ENCODE measurements around the gene TCF12.

The TCF12 gene

DNA sequence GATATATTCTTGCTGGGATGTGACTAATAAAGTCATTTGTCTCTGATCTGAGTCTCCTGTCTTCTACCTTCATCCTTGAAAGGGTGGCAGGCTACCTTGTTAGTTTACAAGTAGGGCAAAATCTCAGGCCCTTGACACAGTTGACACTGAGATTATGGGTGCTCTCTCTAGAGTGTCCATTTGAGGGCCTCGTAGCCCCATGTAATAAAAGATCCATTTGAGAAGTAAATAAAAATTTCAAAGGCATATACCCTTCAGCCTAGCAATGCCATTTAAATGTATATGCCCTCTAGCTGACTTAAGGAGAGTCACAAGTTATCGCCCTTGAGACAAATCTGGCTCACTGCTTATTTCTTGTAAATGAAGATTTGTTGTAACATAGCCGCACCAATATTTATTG lies 98.6 kb downstream of the TCF12 start:
- no peak for DNase-seq (ENCODE audit: low read depth in 2 of 2)

DNA sequence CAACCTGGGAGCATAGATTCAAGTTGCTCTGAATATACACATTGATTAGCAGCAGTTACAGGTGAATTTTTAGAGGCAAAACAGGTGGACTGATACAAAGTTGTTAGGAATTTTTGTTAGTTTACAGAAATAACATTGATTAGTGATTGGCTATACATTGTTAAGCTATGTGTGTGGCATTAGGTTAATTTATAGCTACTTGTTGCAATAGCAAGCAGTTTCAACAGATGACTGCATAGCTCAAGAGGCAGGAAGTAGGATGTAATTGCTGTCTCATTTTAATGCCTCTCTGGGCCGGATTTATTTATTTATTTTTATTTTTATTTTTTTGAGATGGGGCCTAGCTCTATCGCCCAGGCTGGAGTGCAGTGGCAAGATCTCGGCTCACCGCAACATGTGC lies 99.7 kb downstream of the TCF12 start:
- no peak for DNase-seq (ENCODE audit: low read depth in 2 of 2)

DNA sequence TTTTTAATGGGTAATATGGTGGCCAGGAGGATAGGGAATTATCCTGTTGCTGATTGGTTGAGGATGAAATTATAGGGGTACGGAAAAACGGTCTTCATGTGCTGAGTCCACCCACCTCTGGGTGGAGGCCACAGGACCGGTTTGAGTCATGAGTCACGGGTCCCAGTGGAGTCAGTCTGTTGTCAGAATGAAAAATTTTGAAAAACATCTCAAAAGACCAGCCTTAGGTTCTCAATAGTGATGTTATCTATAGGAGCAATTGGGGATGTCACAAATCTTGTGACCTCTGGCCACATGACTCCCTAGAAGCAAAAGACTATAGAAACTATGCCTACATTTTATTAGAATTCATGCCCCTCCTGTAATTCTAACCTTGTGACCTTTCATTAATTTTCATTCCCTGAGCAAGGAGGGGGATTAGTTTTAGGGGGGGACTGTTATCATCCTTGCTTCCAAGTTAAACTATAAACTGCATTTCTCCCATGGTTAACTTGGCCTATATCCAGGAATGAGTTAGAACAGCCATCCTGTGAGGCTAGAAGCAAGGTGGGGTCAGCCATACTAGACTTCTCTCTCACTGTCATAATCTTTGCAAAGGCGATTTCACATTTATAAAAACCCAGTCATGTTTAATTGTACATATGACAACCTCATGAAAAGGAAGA lies 101.2 kb downstream of the TCF12 start:
- no peak for DNase-seq (ENCODE audit: low read depth in 2 of 2)

DNA sequence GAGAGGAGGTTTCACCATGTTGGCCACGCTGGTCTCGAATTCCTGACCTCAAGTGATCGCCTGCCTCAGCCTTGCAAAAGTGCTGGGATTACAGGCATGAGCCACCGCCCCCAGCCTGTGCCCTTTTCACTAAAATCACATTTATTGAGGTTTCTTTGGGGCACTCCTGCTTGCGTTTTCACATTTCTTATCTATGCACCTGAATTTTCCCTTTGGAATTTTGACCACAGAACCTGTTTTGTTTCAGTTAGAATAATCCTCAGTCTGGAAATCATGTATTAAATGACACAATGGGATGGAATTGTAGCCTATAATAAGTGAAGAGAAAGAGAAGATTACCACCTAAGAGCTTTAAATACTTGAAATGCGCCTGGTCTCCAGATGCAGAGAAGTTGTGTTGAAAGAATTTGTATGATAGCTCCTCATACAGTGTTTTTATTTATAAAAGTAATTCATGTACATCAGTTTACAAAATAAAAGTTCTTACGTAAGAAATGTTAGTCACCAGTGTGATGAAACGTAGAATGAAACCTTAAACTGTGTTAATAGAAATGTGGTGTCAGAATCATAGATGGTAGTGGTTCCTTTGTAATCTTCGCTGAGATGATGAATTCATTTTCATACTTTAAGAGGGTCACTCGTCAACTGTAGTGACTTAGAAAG lies 107.0 kb downstream of the TCF12 start:
- no peak for DNase-seq (ENCODE audit: low read depth in 2 of 2)

DNA sequence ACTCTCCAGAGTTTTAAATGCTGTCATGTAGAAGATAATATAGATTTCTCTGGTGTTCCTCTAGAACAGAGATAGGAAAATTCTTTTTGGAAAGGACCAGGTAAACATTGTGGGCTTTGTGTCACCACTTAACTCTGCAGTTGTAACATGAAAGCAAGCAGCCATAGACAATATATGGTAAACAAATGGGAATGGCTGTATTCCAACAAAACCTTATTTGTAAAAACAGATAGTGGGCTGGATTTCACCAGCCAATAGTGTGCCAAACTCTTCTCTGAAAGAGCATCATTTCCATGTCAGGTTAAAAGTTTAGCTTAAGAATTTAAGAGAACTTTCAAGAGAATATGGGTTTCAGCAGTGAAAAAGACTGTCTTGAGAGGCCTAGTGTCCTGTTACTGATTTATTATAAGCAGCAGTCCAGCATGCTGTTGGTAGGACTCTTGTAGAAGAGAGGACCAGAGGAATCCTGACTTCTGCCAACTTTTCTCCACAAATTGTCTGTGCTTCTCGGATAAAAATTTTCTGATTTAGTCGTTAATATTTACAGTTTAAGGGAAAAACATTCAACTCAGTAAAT lies 107.7 kb downstream of the TCF12 start:
- DNase-seq (ENCODE audit: low read depth in 2 of 2), result no peak

DNA sequence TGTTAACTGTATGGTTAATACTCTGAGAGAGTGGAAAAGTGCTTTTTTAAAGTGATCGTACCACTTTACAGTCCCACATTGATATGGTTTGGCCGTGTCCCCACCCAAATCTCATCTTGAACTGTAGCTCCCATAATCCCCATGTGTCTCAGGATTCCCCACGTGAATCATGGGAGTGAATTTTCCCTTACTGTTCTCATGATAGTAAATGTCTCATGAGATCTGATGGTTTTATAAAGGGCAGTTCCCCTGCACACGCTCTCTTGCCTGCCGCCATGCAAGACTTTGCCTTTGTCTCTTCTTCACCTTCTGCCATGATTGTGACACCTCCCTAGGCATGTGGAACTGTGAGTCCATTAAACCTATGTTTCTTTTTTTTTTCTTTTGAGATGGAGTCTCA lies 109.2 kb downstream of the TCF12 start:
- DNase-seq (ENCODE audit: low read depth in 2 of 2), result no peak

DNA sequence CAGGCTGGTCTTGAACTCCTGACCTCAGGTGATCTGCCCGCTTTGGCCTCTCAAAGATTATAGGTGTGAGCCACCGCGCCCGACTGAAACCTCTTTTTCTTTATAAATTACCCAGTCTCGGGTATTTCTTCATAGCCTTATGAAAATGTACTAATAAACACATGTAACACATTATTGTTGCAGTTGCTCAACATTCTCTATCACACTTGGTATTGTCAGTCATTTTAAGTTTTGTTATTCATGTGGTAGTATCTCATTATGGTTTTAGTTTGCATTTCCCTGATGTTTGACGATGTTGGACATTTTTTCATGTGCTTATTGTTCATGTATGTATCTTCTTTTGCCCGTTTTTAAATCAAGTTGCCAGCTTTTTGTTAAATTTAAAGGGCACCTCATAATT lies 109.7 kb downstream of the TCF12 start:
- DNase-seq (ENCODE audit: low read depth in 2 of 2), result no peak

DNA sequence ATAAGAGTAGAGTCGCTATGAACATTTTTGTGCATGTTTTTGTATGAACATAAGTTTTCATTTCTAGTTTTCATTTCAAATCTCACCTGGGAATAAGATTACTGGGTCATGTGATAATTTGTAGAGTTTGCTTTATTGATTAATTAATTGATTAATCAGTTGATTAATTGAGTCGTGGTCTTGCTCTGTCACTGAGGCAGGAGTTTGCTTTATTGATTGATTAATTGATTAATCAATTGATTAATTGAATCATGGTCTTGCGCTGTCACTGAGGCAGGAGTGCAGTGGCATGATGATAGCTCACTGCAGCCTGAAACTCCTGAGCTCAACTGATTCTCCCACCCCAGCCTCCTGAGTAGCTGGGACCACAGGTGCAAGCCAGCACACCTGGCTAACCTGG lies 111.6 kb downstream of the TCF12 start:
- no peak for DNase-seq (ENCODE audit: low read depth in 2 of 2)

DNA sequence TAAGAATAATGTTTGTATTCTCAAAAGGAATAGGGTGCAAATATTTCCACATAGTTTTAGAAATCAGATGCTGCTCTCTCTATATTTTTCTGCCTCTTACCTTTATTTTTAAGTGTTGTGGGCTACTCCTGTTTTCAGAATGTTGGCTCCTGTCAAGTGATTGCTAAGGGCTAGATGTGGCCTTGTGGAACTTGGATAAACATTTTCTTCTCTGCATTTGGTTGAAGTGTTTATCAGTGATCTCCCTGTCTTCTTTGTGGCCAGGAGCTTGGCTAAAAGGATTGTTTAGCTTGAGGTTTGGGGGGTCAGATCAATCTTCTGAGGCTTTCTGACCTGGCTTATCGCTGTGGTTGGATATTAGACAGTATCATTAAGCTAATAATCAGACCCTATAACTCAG lies 112.6 kb downstream of the TCF12 start:
- DNase-seq (ENCODE audit: low read depth in 2 of 2), result no peak

DNA sequence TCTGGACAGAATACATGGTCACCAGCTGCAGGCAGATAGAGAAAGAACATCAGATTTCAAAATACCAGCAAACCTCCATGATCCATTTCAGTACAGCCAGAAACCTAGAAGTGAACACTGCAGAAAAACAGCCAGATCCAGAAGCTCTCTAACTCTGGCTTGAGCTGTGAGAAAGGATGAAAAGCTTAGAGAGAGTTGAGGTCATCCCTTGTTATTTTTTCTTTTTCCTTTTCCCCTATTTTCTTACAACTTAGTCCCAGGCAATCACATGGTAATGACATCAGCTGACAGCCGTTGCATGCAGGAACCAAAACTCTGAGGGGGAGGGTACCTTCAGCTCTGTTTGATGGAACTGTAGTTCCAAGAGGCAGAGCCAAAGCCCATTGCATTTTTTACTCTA lies 113.2 kb downstream of the TCF12 start:
- DNase-seq (ENCODE audit: low read depth in 2 of 2), result no peak

DNA sequence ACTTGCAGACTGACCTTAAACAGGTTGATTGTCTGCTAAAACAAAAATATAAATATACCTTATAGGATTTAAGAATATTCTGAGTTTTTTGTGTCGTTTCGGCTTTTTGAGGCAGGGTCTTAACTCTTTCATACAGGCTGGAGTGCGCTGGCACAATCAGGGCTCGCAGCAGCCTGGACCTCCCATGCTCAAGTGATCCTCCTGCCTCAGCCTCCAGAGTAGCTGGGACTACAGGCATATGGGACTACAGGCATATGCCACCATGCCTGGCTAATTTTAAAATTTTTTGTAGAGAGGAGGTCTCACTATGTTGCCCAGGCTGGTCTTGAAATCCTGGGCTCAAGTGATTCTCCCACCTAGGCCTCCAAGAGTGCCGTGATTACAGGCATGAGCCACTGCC lies 113.9 kb downstream of the TCF12 start:
- DNase-seq (ENCODE audit: low read depth in 2 of 2), result no peak

DNA sequence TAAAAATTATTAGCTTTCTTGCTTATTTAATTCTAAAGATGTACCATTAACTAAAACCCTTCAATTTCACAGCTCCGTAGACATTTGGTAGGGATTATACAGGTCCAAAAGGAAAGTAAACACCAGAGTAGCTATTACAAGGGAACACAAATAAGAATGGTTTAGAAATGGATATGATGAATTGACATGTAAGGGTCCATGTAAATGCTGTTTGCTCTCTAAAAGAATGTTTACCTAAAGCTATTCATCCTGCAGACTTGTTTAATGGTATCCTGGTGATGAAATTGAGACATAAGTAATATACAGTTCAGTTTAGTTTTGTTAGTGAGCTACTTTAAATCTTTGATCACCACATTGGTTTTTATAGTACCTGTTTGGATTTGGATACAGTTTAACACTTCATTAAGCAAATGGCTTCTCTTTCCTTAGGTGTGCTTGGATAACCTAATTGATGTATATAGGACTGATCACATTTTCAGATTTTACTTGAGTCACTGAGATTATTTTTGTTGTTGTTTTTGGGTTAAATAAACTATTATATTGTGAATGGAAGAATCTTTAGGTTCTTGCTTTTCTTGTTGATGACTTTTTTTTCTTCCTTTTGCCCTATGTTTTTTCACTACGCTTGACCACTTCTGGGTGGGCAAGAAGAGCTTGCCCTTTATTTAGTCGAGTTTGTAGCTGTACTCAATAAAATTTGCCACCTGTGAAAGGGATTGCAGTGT lies 115.4 kb downstream of the TCF12 start:
- DNase-seq (ENCODE audit: low read depth in 2 of 2), result no peak

DNA sequence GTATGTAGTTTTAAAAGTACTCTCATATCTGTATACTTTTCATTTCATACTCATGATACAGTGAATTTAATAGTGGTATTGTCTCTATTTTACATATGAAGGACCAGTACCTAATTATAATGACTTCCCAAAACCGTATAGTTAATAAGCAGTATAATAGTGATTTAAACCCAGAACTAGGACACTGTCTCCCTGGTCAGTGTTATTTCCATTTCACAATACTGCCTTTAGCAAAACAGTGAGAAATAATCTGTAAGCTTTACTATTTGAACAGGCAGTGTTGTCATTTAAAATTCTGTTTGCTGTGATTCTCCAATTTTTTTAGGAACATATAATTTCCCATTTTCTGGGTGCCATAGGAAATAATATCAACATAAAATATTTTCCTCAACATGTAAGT lies 116.2 kb downstream of the TCF12 start:
- DNase-seq (ENCODE audit: low read depth in 2 of 2), result no peak

DNA sequence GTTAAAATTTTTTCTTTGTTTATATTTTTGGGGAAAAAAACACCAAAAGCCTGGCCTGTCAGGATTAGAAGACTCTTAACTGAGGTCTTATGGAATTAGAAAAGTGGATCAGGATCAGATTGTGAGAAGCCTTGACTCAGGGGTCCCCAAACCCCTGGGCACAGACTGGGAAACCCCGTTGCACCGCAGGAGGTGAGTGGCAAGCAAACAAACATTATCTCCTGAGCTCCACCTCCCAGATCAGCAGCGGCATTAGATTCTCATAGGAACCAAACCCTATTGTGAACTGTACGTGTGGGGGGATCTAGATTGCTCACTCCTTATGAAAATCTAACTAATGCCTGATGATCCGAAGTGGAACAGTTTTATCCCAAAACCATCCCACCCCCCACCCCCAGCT lies 117.2 kb downstream of the TCF12 start:
- DNase-seq (ENCODE audit: low read depth in 2 of 2), result no peak

DNA sequence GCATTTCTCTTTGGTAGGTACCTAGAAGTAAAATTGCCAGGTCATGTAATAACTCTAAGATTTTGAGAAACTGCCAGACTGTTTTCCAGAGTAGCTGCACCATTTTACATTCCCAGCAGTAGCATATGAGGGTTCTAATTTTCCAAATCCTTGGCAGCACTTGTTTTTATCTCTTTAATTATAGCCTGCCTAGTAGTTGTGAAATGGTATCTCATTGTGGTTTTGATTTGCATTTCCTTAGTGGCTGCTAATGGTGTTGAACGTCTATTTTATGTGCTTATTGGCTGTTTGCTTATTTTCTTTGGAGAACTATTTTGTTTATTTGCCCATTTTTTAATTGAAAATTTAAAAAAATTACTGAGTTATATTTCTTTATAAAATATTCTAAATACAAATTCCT lies 117.9 kb downstream of the TCF12 start:
- no peak for DNase-seq (ENCODE audit: low read depth in 2 of 2)

DNA sequence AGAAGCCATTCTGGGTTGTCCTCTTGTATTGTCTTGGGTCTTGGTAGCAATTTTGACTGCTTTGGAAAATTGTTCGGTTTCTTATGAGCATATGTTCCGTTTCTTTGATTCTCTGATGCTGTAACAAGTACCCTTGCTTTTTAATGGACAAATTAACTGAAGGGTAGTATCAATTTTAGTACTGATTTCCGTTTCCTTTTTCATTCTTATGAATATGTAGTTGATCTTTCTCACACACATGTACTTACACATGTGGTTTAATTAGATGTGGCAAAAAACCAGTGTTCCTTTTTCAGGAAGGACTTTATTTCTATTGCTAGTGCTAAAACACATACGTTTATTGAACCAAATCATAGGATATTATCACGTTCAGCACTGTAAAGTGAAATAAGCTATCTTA lies 119.1 kb downstream of the TCF12 start:
- no peak for DNase-seq (ENCODE audit: low read depth in 2 of 2)

DNA sequence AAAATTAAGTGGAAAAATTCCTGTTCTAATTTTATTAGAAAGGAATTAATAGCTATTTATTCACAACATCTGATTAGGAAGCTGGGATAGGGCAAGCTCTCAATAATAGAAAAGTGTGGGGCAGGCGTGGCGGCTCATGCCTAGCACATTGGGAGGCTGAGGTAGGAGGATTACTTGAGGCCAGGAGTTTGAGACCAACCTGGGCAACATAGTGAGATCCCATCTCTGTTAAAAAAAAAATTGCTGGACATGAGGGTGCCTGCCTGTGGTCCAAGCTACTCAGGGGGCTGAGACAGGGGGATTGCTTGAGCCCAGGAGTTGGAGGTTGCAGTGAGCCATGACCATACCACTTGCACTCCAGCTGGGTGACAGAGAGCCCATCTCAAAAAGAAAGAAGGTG lies 119.6 kb downstream of the TCF12 start:
- no peak for DNase-seq (ENCODE audit: low read depth in 2 of 2)

DNA sequence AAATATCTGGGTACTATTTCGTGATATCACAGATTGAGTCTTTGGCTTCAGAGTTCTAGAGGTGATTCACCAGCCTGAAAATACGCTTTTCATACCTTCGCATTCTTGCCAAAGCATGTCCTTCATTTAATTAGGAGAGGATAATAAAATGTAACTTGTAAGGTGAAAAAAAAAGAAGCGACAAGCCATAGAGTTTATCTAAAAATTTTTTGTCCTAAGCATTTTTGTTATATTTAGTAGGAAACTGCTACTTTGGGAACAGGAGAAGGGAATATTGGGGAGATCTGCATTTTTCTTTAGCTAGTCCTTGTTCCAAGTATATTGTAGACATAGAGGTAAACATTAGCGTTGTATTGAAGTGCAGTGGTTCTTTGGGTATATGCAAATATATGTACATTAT lies 120.1 kb downstream of the TCF12 start:
- DNase-seq (ENCODE audit: low read depth in 2 of 2), result no peak

DNA sequence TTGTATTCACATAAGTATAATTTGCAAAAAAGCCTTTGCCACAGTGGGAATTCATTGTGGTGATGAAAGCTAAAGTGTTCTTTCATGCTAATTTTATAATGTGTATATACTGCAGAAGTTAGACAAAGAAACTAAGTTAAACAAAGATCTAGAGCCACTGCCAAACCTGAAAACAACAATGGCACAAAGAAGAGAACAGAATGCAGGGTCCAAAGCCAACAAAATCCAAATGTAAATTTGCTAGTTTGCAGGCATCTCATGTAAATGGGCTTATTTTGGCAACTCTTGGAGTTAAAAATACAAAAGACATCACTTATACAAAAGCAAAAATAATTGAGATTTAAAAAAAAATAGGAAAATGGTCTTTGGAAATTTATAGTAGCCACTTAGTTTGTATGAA lies 123.0 kb downstream of the TCF12 start:
- no peak for DNase-seq (ENCODE audit: low read depth in 2 of 2)

DNA sequence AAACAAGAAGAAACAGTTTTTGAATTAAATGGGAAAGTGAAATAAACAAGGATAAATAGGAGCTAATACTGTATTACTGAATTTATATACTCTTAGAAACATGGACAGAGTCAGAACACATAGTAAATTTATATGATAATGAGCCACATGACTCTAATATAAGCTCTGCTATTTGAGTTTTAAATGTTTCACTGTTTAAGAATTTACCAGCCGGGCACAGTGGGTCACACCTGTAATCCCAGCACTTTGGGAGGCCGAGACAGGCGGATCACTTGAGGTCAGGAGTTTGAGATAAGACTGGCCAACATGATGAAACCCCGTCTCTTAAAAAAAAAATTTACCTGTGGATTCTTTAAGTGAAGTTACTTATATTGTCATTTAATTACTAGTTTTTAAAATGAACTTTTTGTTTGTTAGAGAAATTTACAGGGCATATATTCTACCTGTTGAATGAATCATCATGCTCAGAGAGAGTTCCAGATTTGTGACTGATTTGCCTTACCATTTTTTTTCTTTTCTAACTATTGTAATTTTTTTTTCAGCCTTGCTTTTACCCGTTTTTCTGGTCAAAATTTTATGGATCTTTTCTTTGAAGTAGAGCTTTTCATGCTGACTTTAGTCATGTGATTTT lies 125.7 kb downstream of the TCF12 start:
- DNase-seq (ENCODE audit: low read depth in 2 of 2), result no peak

DNA sequence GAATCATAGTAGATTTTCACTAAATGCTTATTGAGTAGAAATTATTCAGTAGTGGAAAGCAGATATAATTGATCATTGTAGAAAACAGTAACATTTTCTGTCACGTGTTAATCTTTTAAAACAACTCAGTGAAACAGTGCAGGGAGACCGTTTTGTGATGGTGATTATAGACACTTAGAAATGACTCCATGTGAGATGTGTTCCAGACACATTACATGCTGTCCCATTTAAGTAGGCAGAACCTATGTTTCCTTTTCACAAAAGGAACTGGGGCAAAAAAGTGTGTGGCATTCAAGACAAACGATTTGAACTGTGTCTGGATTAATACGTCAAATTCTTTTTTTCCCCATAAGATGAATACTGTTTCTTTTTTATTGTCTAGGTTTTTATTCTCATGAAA lies 126.5 kb downstream of the TCF12 start:
- DNase-seq (ENCODE audit: low read depth in 2 of 2), result no peak

DNA sequence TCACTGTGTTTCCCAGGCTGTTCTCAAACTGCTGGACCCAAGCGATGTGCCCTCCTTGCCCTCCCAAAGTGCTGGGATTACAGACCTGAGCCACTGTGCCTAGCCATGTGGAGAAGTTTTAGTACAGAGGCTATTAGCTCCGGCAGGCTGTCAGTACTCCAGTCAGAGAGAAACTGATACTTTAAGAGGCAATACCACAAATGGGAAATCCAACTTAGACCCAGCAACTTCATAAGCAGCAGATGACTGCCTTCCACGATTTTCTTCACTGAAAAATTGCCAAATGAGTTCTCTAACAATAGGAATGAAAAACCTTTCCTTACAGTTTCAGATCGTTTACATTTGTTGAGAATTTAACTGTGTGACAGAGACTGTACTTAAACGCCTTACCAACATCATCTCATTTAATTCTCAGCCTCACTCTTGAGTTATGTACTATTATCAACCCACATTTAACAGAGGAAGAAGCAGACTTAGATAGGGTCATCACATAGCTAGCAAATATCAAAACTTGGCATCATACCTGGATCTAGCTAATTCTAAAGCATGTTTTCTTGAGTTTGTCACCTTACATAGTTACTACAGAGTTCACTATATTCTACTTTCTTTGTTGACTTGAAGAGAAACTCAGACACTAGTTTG lies 127.4 kb downstream of the TCF12 start:
- DNase-seq (ENCODE audit: low read depth in 2 of 2), result no peak
